Endothelial cell of umbilical vein (primary cell): ENCODE measurements around the gene EXOC7. TPM values are rescaled to one million over a fixed set of nuclear protein-coding genes. Genes with fewer than 3 reads are reported as not detected.

ENCODE experiments used
- BruUV-seq: library from RNA; stranded (reverse); fragments of 400-500 nt; replicated peaks from 2 replicates; lab custom pipeline; 2021; lab: Mats Ljungman, UMichigan
- CTCF ChIA-PET: fragments of 300-600, 350-600 bp; sonication (Branson Sonifier 250); formaldehyde crosslinking; loops from one replicate; lab custom pipeline; 2021; ENCODE audit warnings: antibody characterized with exemption, inconsistent platforms; lab: Charles Lee
- POLR2A ChIA-PET: fragments of 300-600, 350-600 bp; sonication (Branson Sonifier 250); formaldehyde crosslinking; loops from one replicate; lab custom pipeline; 2021; ENCODE audit warnings: antibody characterized with exemption, inconsistent platforms; lab: Charles Lee
- DNase-seq: peaks from one replicate; pipeline ENCODE4 v3.0.0-alpha.2; 2011; ENCODE audit warnings: low read depth, low spot score
- FAIRE-seq: peaks from 2 replicates; lab custom pipeline; 2011; peaks lifted over from hg19 to GRCh38; lab: Jason Lieb, UNC
- H2AFZ ChIP-seq: 2 replicates; pipeline ENCODE4 v1.6.0; 2012; ENCODE audit warnings: low read depth, low read length, control low read depth, inconsistent platforms
- H3K27ac ChIP-seq: 2 replicates; pipeline ENCODE4 v1.5.1; 2011; ENCODE audit warnings: low read depth, mild to moderate bottlenecking, control low read depth, low read length, moderate library complexity; ENCODE audit not compliant: insufficient read depth
- H3K27me3 ChIP-seq, 2 experiments: 2 replicates each; pipeline versions ENCODE4 v1.6.0 to v1.6.1; 2011; ENCODE audit warnings: low read length in 2 of 2, mixed read lengths in 1 of 2; ENCODE audit not compliant: control insufficient read depth in 2 of 2, insufficient read depth in 2 of 2
- H3K36me3 ChIP-seq, 2 experiments: 2 replicates in 1 of 2; 3 replicates in 1 of 2; pipeline ENCODE4 v1.5.1; 2011; ENCODE audit warnings: low read length in 2 of 2, mild to moderate bottlenecking in 1 of 2, moderate library complexity in 1 of 2; ENCODE audit not compliant: control insufficient read depth in 2 of 2, insufficient read depth in 2 of 2; ENCODE audit errors: extremely low read depth in 1 of 2
- H3K4me1 ChIP-seq: 3 replicates; pipeline ENCODE4 v1.5.1; 2011; ENCODE audit warnings: mild to moderate bottlenecking, low read length; ENCODE audit not compliant: control insufficient read depth, insufficient read depth; ENCODE audit errors: extremely low read depth
- H3K4me2 ChIP-seq: 2 replicates; pipeline ENCODE4 v1.6.1; 2011; ENCODE audit warnings: low read length, control low read depth, mixed read lengths; ENCODE audit not compliant: insufficient read depth
- H3K4me3 ChIP-seq, 3 experiments: fragments of 200-600 bp in 1 of 3; sonication (generic), shearing (Covaris generic) in 1 of 3; replicated peaks in 1 of 3; 2 replicates each; pipeline ENCODE4 v1.5.1; 2011 to 2016; ENCODE audit warnings: control low read depth in 3 of 3, low read length in 3 of 3, mild to moderate bottlenecking in 2 of 3, inconsistent platforms in 1 of 3, low read depth in 1 of 3, moderate library complexity in 1 of 3; ENCODE audit not compliant: insufficient read depth in 1 of 3
- H3K79me2 ChIP-seq: 2 replicates; pipeline ENCODE4 v1.6.0; 2012; ENCODE audit warnings: low read length, inconsistent platforms; ENCODE audit not compliant: control insufficient read depth, insufficient read depth
- H3K9ac ChIP-seq: replicated peaks from 2 replicates; pipeline ENCODE3; 2011; ENCODE audit warnings: low read length, control low read depth; ENCODE audit not compliant: insufficient read depth; ENCODE audit errors: extremely low read depth
- H3K9me1 ChIP-seq: replicated peaks from 3 replicates; pipeline ENCODE4 v1.6.0; 2011; ENCODE audit warnings: mild to moderate bottlenecking, low read length; ENCODE audit not compliant: control insufficient read depth, insufficient read depth; ENCODE audit errors: extremely low read depth
- H3K9me3 ChIP-seq: replicated peaks from 2 replicates; pipeline ENCODE4 v1.5.1; 2012; ENCODE audit warnings: low read length, inconsistent platforms; ENCODE audit not compliant: control insufficient read depth, insufficient read depth
- H4K20me1 ChIP-seq: replicated peaks from 2 replicates; pipeline ENCODE3; 2011; ENCODE audit warnings: mild to moderate bottlenecking, low read length; ENCODE audit not compliant: control insufficient read depth, insufficient read depth; ENCODE audit errors: extremely low read depth
- EZH2 ChIP-seq: IDR thresholded peaks from 2 replicates; pipeline ENCODE4 v1.6.1; 2012; ENCODE audit warnings: borderline replicate concordance, low read depth, mild to moderate bottlenecking, moderate library complexity, low read length, inconsistent platforms; ENCODE audit not compliant: severe bottlenecking
- FOS ChIP-seq: IDR thresholded peaks from 2 replicates; pipeline ENCODE4 v1.6.1; 2011; ENCODE audit warnings: mild to moderate bottlenecking, low read length, moderate library complexity, borderline replicate concordance; ENCODE audit not compliant: insufficient read depth
- POLR2A ChIP-seq: IDR thresholded peaks from 2 replicates; pipeline ENCODE4 v1.6.1; 2012; ENCODE audit warnings: low read depth, mild to moderate bottlenecking, control low read depth, low read length
- dilution Hi-C: fragments of 300-500 bp; cut with MboI; formaldehyde crosslinking; loops from one replicate; pipeline ENCODE4 v1.15.0; 2019; ENCODE audit warnings: low sequenced_read_pairs; ENCODE audit not compliant: extremely low pct_ligation_motif_present
- intact Hi-C: fragments of 100-400 bp; cut with micrococcal nuclease; formaldehyde crosslinking; loops from one replicate; pipeline ENCODE4 v1.10.0; 2022
- polyA plus RNA-seq, 4 experiments: library from polyadenylated mRNA; depleted of rRNA in 3 of 4; stranded (reverse) in 3 of 4; unstranded in 1 of 4; fragments of >200 nt; gene quantifications; 2 replicates each; pipeline versions ENCODE4 v1.2.1 to v1.2.3, GENCODE V29; 2011 to 2012; ENCODE audit warnings: missing spikeins in 1 of 4
- total RNA-seq: library from RNA; stranded (reverse); gene quantifications from 2 replicates; pipeline ENCODE4 v1.2.3, GENCODE V29; 2021

Gene EXOC7
- total and polyA plus RNA-seq, 2 donors (not counting 3 experiments of a cell fraction or from before 2014, with no cell fraction given), result 91.5 to 137 TPM

GRCh38 chr17:76130473-76130872, 26.9 kb upstream of the EXOC7 start:
- H4K20me1 ChIP-seq, result no peaks in the 10 kb centered on the region
- peaks cover 2 to 4% of the 10 kb centered on the region in 2 experiments for H3K27me3 ChIP-seq
- H3K9me1 ChIP-seq, result no peaks in the 10 kb centered on the region
- no peak overlapping the region for H3K9ac ChIP-seq
- H3K4me3 ChIP-seq, result no peak overlapping the region
- FAIRE-seq, result no peak
- ChIA-PET CTCF (interaction anchor here (0.6 to 1.8 kb wide), 5 partner anchors 9 to 174 kb away, joined by 3 to 6 read pairs (median 4); no protein-coding TSS in a partner anchor), POLR2A (no interaction called here)
- DNase-seq, result no peak
- H3K4me1 ChIP-seq, result no peaks in the 10 kb centered on the region
- no TSS peak for BruUV-seq
- no peaks in the 10 kb centered on the region for H3K79me2 ChIP-seq
- dilution Hi-C loops, result no loop called here
- H3K9me3 ChIP-seq, result no peaks in the 10 kb centered on the region
- H2AFZ ChIP-seq, result no peak overlapping the region
- intact Hi-C loops, result no loop called here
- no peaks in the 10 kb centered on the region for H3K36me3 ChIP-seq
- TF ChIP-seq EZH2, result no peak
- H3K4me2 ChIP-seq, result no peak overlapping the region
- no peak overlapping the region for H3K27ac ChIP-seq

GRCh38 chr17:76125922-76126321, 22.3 kb upstream of the EXOC7 start:
- ChIA-PET CTCF (interaction anchor here (1.3 to 14.5 kb wide), 7 partner anchors 16 to 173 kb away, joined by 3 to 320 read pairs (median 24); partner anchors contain the start of gene FOXJ1), POLR2A (interaction anchor here (0.6 kb wide), 1 partner anchor 79 kb away, joined by 3 read pairs; no protein-coding TSS in a partner anchor)
- dilution Hi-C loops (no loop called here), intact Hi-C loops (no loop called here)
- Histone ChIP-seq H4K20me1 (no peaks in the 10 kb centered on the region), H3K9me1 (no peaks in the 10 kb centered on the region), H3K36me3 (no peaks in the 10 kb centered on the region), H3K9me3 (no peaks in the 10 kb centered on the region), H3K27ac (no peak overlapping the region), H3K4me1 (peaks cover 3% of the 10 kb centered on the region), H3K9ac (no peak overlapping the region), H3K27me3 (no peaks in the 10 kb centered on the region), H3K79me2 (no peaks in the 10 kb centered on the region), H3K4me2 (no peak overlapping the region), H3K4me3 (no peak overlapping the region), H2AFZ (no peak overlapping the region)
- FAIRE-seq, result no peak
- TF ChIP-seq FOS (no peak), POLR2A (no peak)
- no TSS peak for BruUV-seq
- no peak for DNase-seq
